Osteoblast (primary cell): ENCODE results near the gene CFHR5. TPM values are rescaled to one million over a fixed set of nuclear protein-coding genes. Genes with fewer than 3 reads are reported as not detected.

Experiments
- DNase-seq: peaks from one replicate; pipeline ENCODE4 v3.0.0; 2011; ENCODE audit warnings: low spot score, mixed read lengths; ENCODE audit not compliant: insufficient read length; ENCODE audit errors: missing footprints
- H2AFZ ChIP-seq: 2 replicates; pipeline ENCODE4 v1.6.0; 2011; ENCODE audit warnings: mild to moderate bottlenecking, low read length
- H3K27ac ChIP-seq: 2 replicates; pipeline ENCODE4 v1.5.1; 2011; ENCODE audit warnings: mild to moderate bottlenecking, low read depth, low read length, moderate library complexity
- H3K27me3 ChIP-seq: 2 replicates; pipeline ENCODE4 v1.6.0; 2012; ENCODE audit warnings: mild to moderate bottlenecking, control low read depth, inconsistent platforms, low read length, moderate library complexity; ENCODE audit not compliant: insufficient read depth
- H3K36me3 ChIP-seq: 2 replicates; pipeline ENCODE4 v1.5.1; 2011; ENCODE audit warnings: mild to moderate bottlenecking, low read length, control low read depth, moderate library complexity; ENCODE audit not compliant: insufficient read depth
- H3K4me1 ChIP-seq: 2 replicates; pipeline ENCODE4 v1.5.1; 2011; ENCODE audit warnings: mild to moderate bottlenecking, low read length, control low read depth, moderate library complexity; ENCODE audit not compliant: insufficient read depth
- H3K4me2 ChIP-seq: 2 replicates; pipeline ENCODE4 v1.6.0; 2011; ENCODE audit warnings: mild to moderate bottlenecking, low read length; ENCODE audit not compliant: insufficient read depth
- H3K4me3 ChIP-seq: fragments of 200-600 bp; sonication (generic); 3 replicates; pipeline ENCODE4 v1.5.1; 2012; ENCODE audit warnings: mild to moderate bottlenecking, low read length, inconsistent platforms; ENCODE audit not compliant: insufficient read depth
- H3K79me2 ChIP-seq: 2 replicates; pipeline ENCODE4 v1.6.0; 2012; ENCODE audit warnings: mild to moderate bottlenecking, low read length, control low read depth, inconsistent platforms; ENCODE audit not compliant: insufficient read depth
- H3K9me3 ChIP-seq: 2 replicates; pipeline ENCODE4 v1.5.1; 2011; ENCODE audit warnings: low read depth, low read length, control low read depth
- H4K20me1 ChIP-seq: 2 replicates; pipeline ENCODE4 v1.6.0; 2012; ENCODE audit warnings: mild to moderate bottlenecking, low read length, control low read depth; ENCODE audit not compliant: insufficient read depth
- total RNA-seq: library from RNA; depleted of rRNA; stranded (reverse); fragments of >200 nt; gene quantifications from 2 replicates; pipeline ENCODE4 v1.2.3, GENCODE V29; 2012
- TF ChIP-seq, protein P1 (sequence below): IDR thresholded peaks from 2 replicates; pipeline ENCODE4 v1.5.1; 2011; ENCODE audit warnings: mild to moderate bottlenecking, low read depth, low read length, moderate library complexity; ENCODE audit errors: extremely low read depth

The CFHR5 gene
- total RNA-seq, 1 donor: not detected

DNA sequence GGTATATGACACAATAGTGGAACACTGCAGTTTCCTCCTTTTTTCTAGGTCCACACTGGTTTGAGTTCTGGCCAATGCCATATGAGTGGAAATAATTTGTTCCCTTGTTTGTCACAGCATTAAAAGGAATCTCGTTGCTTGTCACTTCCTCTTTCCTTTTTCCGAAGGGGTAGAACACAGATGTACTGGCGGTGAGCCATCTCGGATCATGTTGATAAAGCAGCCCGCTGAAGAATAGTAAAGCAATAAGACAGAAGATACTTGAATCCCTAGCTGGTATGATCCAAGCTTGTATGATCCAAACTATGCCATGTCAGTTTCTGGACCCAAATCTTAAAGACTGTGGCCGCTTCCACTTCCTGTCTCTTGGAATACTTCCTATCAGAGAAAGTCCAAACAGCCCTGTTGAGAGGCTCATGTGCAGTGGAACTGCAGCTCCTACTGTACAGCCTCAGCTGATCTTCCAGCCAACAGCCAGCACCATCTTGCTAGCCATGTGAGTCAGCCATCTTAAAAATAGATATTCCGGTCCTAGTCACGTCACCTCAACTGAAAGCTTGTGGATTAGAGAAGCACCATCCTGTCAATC, 40.3 kb downstream of the CFHR5 start:
- Histone ChIP-seq H3K4me2 (no peak overlapping the region), H3K36me3 (no peaks in the 10 kb centered on the region), H3K79me2 (no peaks in the 10 kb centered on the region), H3K4me3 (no peak overlapping the region), H3K4me1 (no peaks in the 10 kb centered on the region), H4K20me1 (no peaks in the 10 kb centered on the region), H3K27ac (no peak overlapping the region), H3K27me3 (no peaks in the 10 kb centered on the region), H3K9me3 (no peaks in the 10 kb centered on the region), H2AFZ (peak overlapping the region; percentile 51)
- TF ChIP-seq, protein P1, sequence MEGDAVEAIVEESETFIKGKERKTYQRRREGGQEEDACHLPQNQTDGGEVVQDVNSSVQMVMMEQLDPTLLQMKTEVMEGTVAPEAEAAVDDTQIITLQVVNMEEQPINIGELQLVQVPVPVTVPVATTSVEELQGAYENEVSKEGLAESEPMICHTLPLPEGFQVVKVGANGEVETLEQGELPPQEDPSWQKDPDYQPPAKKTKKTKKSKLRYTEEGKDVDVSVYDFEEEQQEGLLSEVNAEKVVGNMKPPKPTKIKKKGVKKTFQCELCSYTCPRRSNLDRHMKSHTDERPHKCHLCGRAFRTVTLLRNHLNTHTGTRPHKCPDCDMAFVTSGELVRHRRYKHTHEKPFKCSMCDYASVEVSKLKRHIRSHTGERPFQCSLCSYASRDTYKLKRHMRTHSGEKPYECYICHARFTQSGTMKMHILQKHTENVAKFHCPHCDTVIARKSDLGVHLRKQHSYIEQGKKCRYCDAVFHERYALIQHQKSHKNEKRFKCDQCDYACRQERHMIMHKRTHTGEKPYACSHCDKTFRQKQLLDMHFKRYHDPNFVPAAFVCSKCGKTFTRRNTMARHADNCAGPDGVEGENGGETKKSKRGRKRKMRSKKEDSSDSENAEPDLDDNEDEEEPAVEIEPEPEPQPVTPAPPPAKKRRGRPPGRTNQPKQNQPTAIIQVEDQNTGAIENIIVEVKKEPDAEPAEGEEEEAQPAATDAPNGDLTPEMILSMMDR: no peak
- no peak for DNase-seq

DNA sequence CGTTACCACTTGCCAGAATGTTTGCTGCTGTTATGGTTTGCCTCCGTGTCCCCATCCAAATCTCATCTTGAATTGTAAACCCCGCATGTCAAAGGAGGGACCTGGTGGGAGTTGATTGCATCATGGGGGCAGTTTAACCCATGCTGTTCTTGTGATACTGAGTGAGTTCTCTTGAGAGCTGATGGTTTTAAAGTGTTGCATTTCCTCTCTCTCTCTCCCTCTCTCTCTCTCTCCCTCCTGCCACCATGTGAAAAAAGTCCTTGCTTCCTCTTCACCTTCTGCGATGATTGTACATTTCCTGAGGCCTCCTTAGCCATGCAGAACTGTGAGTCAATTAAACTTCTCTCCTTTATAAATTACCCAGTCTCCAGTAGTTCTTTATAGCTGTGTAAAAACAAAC, 44.4 kb downstream of the CFHR5 start:
- Histone ChIP-seq H3K4me3 (no peak overlapping the region), H3K36me3 (no peaks in the 10 kb centered on the region), H2AFZ (peak overlapping the region; percentile 54), H3K27me3 (no peaks in the 10 kb centered on the region), H3K4me2 (no peak overlapping the region), H3K4me1 (no peaks in the 10 kb centered on the region), H3K79me2 (no peaks in the 10 kb centered on the region), H3K27ac (no peak overlapping the region), H4K20me1 (no peaks in the 10 kb centered on the region), H3K9me3 (no peaks in the 10 kb centered on the region)
- TF ChIP-seq, protein P1: no peak
- DNase-seq: no peak

DNA sequence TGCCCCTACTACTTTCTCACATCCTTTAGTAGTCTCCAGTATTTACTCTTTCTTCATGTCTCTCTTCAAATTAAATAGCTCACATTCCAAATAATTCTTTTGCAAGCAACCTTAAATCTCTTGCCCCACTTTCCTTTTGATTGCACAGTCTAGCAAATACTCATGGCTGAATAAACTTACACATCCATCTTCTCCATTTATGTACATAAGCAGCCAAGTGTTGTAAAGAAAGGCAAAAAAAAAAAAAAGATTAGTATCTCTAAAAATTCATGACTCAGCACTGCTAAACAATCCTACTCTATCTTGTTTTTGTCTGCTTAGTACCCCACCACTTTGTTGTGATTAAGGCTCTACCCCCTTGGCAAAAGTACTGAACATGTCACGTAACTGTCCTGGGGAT, 47.1 kb downstream of the CFHR5 start:
- TF ChIP-seq, protein P1: no peak
- Histone ChIP-seq H3K4me2 (no peak overlapping the region), H3K79me2 (no peaks in the 10 kb centered on the region), H3K27ac (no peak overlapping the region), H3K9me3 (no peaks in the 10 kb centered on the region), H3K36me3 (no peaks in the 10 kb centered on the region), H3K4me3 (no peak overlapping the region), H4K20me1 (no peaks in the 10 kb centered on the region), H3K27me3 (no peaks in the 10 kb centered on the region), H2AFZ (no peak overlapping the region), H3K4me1 (no peaks in the 10 kb centered on the region)
- no peak for DNase-seq

DNA sequence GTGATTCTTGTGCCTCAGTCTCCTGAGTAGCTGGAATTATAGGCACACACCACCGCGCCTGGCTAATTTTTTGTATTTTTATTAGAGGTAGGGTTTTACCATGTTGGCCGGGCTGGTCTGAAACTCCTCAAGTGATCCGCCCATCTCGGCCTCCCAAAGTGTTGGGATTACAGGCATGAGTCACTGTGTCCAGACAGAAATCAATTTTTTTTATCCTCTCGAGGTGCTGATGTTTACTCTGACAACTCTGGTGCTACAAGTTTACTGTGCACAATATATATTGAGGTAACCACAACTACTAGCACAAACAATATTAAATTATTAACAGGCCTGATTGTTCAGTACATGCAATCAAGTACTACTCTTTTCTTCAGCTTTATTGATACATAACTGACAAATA, 50.0 kb downstream of the CFHR5 start:
- Histone ChIP-seq H3K27ac (no peak overlapping the region), H3K4me2 (no peak overlapping the region), H3K4me1 (no peaks in the 10 kb centered on the region), H4K20me1 (no peaks in the 10 kb centered on the region), H3K4me3 (no peak overlapping the region), H3K79me2 (no peaks in the 10 kb centered on the region), H3K36me3 (no peaks in the 10 kb centered on the region), H3K27me3 (no peaks in the 10 kb centered on the region), H3K9me3 (no peaks in the 10 kb centered on the region), H2AFZ (no peak overlapping the region)
- TF ChIP-seq, protein P1: no peak
- no peak for DNase-seq
